H9 (cell line): ENCODE results near the gene DTX4. TPM values are rescaled to one million over a fixed set of nuclear protein-coding genes. Genes with fewer than 3 reads are reported as not detected.

Experiments
- DNase-seq: peaks from one replicate; pipeline ENCODE4 v3.0.0-alpha.2; 2017
- H2AFZ ChIP-seq: one replicate; pipeline ENCODE4 v1.6.1; 2013; ENCODE audit warnings: mild to moderate bottlenecking, low read length, control low read depth, moderate library complexity
- H2AK5ac ChIP-seq: 2 replicates; pipeline ENCODE4 v1.6.1; 2013; ENCODE audit warnings: low read length, control low read depth, mixed read lengths; ENCODE audit not compliant: insufficient read length
- H2BK120ac ChIP-seq: one replicate; pipeline ENCODE4 v1.6.1; 2013; ENCODE audit warnings: low read depth, mild to moderate bottlenecking, low read length, control low read depth, inconsistent platforms; ENCODE audit not compliant: poor library complexity, severe bottlenecking
- H2BK12ac ChIP-seq: 2 replicates; pipeline ENCODE4 v1.6.1; 2013; ENCODE audit warnings: low read length, control low read depth, mixed read lengths, low read depth; ENCODE audit not compliant: insufficient read length
- H2BK15ac ChIP-seq: 2 replicates; pipeline ENCODE4 v1.6.1; 2013; ENCODE audit warnings: low read depth, low read length, control low read depth
- H2BK20ac ChIP-seq: one replicate; pipeline ENCODE4 v1.6.1; 2013; ENCODE audit warnings: low read depth, mild to moderate bottlenecking, low read length, control low read depth, inconsistent platforms; ENCODE audit not compliant: poor library complexity, severe bottlenecking
- H2BK5ac ChIP-seq: 2 replicates; pipeline ENCODE4 v1.6.1; 2013; ENCODE audit warnings: low read length, control low read depth, mixed read lengths; ENCODE audit not compliant: insufficient read length
- H3K14ac ChIP-seq: 2 replicates; pipeline ENCODE4 v1.6.1; 2013; ENCODE audit warnings: low read length, control low read depth; ENCODE audit not compliant: insufficient read depth
- H3K18ac ChIP-seq: 2 replicates; pipeline ENCODE4 v1.6.1; 2013; ENCODE audit warnings: low read depth, mild to moderate bottlenecking, mixed read lengths, low read length, control low read depth; ENCODE audit not compliant: insufficient read length
- H3K23ac ChIP-seq: 2 replicates; pipeline ENCODE4 v1.6.1; 2013; ENCODE audit warnings: low read length, control low read depth, mixed read lengths, low read depth; ENCODE audit not compliant: insufficient read length
- H3K23me2 ChIP-seq: 2 replicates; pipeline ENCODE4 v1.6.1; 2013; ENCODE audit warnings: low read depth, mild to moderate bottlenecking, mixed read lengths, low read length, control low read depth; ENCODE audit not compliant: insufficient read length, poor library complexity, severe bottlenecking
- H3K27ac ChIP-seq: 2 replicates; pipeline ENCODE4 v1.5.1; 2013; ENCODE audit warnings: low read length, control low read depth, mixed read lengths, low read depth; ENCODE audit not compliant: insufficient read length
- H3K27me3 ChIP-seq: 2 replicates; pipeline ENCODE4 v1.6.1; 2013; ENCODE audit warnings: low read length, control low read depth, inconsistent platforms; ENCODE audit not compliant: insufficient read depth
- H3K4ac ChIP-seq: 2 replicates; pipeline ENCODE4 v1.6.1; 2013; ENCODE audit warnings: low read depth, mild to moderate bottlenecking, control low read depth, inconsistent platforms, low read length, moderate library complexity
- H3K4me1 ChIP-seq: 2 replicates; pipeline ENCODE4 v1.6.1; 2013; ENCODE audit warnings: low read length, control low read depth, inconsistent platforms; ENCODE audit not compliant: insufficient read depth
- H3K4me2 ChIP-seq: 2 replicates; pipeline ENCODE4 v1.6.1; 2013; ENCODE audit warnings: low read length, control low read depth, mixed read lengths; ENCODE audit not compliant: insufficient read length, insufficient read depth
- H3K56ac ChIP-seq: 2 replicates; pipeline ENCODE4 v1.6.1; 2013; ENCODE audit warnings: low read depth, mild to moderate bottlenecking, mixed read lengths, low read length, control low read depth; ENCODE audit not compliant: insufficient read length
- H3K79me1 ChIP-seq: 2 replicates; pipeline ENCODE4 v1.6.1; 2013; ENCODE audit warnings: low read depth, mild to moderate bottlenecking, moderate library complexity, low read length, control low read depth, inconsistent platforms; ENCODE audit not compliant: insufficient read depth, poor library complexity, severe bottlenecking
- H3K79me2 ChIP-seq: 2 replicates; pipeline ENCODE4 v1.6.1; 2013; ENCODE audit warnings: low read length, control low read depth, inconsistent platforms; ENCODE audit not compliant: insufficient read depth
- H3K9ac ChIP-seq: 2 replicates; pipeline ENCODE4 v1.6.1; 2013; ENCODE audit warnings: low read length, control low read depth, mixed read lengths; ENCODE audit not compliant: insufficient read length; ENCODE audit errors: extremely low read depth
- H3K9me3 ChIP-seq: one replicate; pipeline ENCODE4 v1.6.1; 2013; ENCODE audit warnings: low read depth, low read length, inconsistent platforms; ENCODE audit not compliant: control insufficient read depth
- H3T11ph ChIP-seq: one replicate; pipeline ENCODE4 v1.6.1; 2013; ENCODE audit warnings: mild to moderate bottlenecking, low read length, control low read depth, inconsistent platforms
- H4K20me1 ChIP-seq: one replicate; pipeline ENCODE4 v1.6.1; 2013; ENCODE audit not compliant: control insufficient read depth, insufficient read length, insufficient read depth
- H4K5ac ChIP-seq: 2 replicates; pipeline ENCODE4 v1.6.1; 2013; ENCODE audit warnings: low read depth, mild to moderate bottlenecking, mixed read lengths, low read length, control low read depth; ENCODE audit not compliant: insufficient read length
- H4K8ac ChIP-seq: replicated peaks from 2 replicates; pipeline ENCODE4 v1.6.1; 2013; ENCODE audit warnings: low read length, control low read depth, mixed read lengths, low read depth; ENCODE audit not compliant: insufficient read length
- H4K91ac ChIP-seq: 2 replicates; pipeline ENCODE4 v1.6.1; 2013; ENCODE audit warnings: low read depth, mild to moderate bottlenecking, moderate library complexity, mixed read lengths, low read length, control low read depth; ENCODE audit not compliant: insufficient read length
- H3K27ac Mint-ChIP-seq, 3 experiments: 2 replicates in 2 of 3; 3 replicates in 1 of 3; pipeline ENCODE4 v1.8.0; 2020 to 2021; ENCODE audit warnings: mixed read lengths in 3 of 3, mild to moderate bottlenecking in 1 of 3, moderate library complexity in 1 of 3
- H3K27me3 Mint-ChIP-seq: 2 replicates; pipeline ENCODE4 v1.8.0; 2021; ENCODE audit warnings: low read depth, mild to moderate bottlenecking, moderate library complexity, mixed read lengths
- H3K36me3 Mint-ChIP-seq, 3 experiments: 2 replicates in 2 of 3; 3 replicates in 1 of 3; pipeline ENCODE4 v1.8.0; 2020 to 2021; ENCODE audit warnings: low read depth in 3 of 3, mixed read lengths in 3 of 3; ENCODE audit not compliant: insufficient read depth in 1 of 3
- H3K4me1 Mint-ChIP-seq, 2 experiments: 2 replicates each; pipeline ENCODE4 v1.8.0; 2020; ENCODE audit warnings: mixed read lengths in 2 of 2
- H3K4me3 Mint-ChIP-seq, 2 experiments: 2 replicates in 1 of 2; 3 replicates in 1 of 2; pipeline ENCODE4 v1.8.0; 2020 to 2021; ENCODE audit warnings: mild to moderate bottlenecking in 2 of 2, mixed read lengths in 2 of 2, moderate library complexity in 1 of 2
- H3K9me3 Mint-ChIP-seq, 2 experiments: 2 replicates in 1 of 2; 3 replicates in 1 of 2; pipeline ENCODE4 v1.8.0; 2020; ENCODE audit warnings: mild to moderate bottlenecking in 2 of 2, mixed read lengths in 2 of 2, moderate library complexity in 1 of 2
- total RNA-seq: library from RNA; stranded (reverse); gene quantifications from 2 replicates; pipeline ENCODE4 v1.2.1, GENCODE V29; 2021
- TF ChIP-seq, protein P1 (sequence below): fragments of 200-600 bp; sonication (generic); conservative IDR thresholded peaks from 3 replicates; pipeline ENCODE4 v1.8.0; 2021; ENCODE audit warnings: antibody characterized with exemption, mild to moderate bottlenecking

DTX4 gene
- total RNA-seq, 1 experiment from 2014 or later: 13.0 TPM

DNA sequence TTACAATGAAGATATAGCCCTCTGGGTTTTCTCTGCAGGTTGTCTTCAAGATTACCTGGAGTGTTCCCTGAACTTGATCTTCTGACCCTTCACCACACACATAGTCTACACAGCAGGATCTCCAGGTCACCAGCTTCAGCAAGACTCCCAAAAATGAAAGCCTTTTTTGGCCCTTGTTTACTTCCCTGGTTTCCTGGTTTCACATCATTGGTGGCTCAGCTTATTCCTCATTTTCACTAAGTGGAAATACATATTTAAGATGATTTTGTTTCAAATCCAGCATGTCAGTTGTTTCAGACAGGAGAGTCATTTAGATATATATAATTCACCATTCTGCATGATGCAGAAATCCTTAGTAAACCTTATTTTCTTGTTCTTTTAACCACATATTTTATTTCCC is 82.4 kb downstream of the DTX4 start:
- no peak overlapping the region for H2BK12ac ChIP-seq
- no peaks in the 10 kb centered on the region for H3K9me3 ChIP-seq
- no peak overlapping the region for H2AK5ac ChIP-seq
- H3K79me1 ChIP-seq: no peaks in the 10 kb centered on the region
- H4K91ac ChIP-seq: no peak overlapping the region
- H3K27ac ChIP-seq: no peak overlapping the region
- H2AFZ ChIP-seq: no peak overlapping the region
- no peak overlapping the region for H2BK20ac ChIP-seq
- Mint-ChIP-seq H3K27me3 (peaks cover 1% of the 10 kb centered on the region; the same call in 1 of the 2 replicates), H3K4me1 (peaks cover 18 to 24% of the 10 kb centered on the region in 2 experiments), H3K4me3 (no peak overlapping the region), H3K9me3 (peaks cover 3 to 8% of the 10 kb centered on the region in 2 experiments; a peak in 3 of 5 replicates), H3K36me3 (no peaks in the 10 kb centered on the region), H3K27ac (no peak overlapping the region)
- no peaks in the 10 kb centered on the region for H3K23me2 ChIP-seq
- H3K4ac ChIP-seq: no peak overlapping the region
- no peak overlapping the region for H3K23ac ChIP-seq
- H4K20me1 ChIP-seq: no peaks in the 10 kb centered on the region
- no peak for DNase-seq
- no peaks in the 10 kb centered on the region; the same call in 1 of the 2 replicates for H3K27me3 ChIP-seq
- TF ChIP-seq, protein P1, sequence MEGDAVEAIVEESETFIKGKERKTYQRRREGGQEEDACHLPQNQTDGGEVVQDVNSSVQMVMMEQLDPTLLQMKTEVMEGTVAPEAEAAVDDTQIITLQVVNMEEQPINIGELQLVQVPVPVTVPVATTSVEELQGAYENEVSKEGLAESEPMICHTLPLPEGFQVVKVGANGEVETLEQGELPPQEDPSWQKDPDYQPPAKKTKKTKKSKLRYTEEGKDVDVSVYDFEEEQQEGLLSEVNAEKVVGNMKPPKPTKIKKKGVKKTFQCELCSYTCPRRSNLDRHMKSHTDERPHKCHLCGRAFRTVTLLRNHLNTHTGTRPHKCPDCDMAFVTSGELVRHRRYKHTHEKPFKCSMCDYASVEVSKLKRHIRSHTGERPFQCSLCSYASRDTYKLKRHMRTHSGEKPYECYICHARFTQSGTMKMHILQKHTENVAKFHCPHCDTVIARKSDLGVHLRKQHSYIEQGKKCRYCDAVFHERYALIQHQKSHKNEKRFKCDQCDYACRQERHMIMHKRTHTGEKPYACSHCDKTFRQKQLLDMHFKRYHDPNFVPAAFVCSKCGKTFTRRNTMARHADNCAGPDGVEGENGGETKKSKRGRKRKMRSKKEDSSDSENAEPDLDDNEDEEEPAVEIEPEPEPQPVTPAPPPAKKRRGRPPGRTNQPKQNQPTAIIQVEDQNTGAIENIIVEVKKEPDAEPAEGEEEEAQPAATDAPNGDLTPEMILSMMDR: no peak
- H3K14ac ChIP-seq: no peak overlapping the region
- no peak overlapping the region for H3K4me2 ChIP-seq
- no peaks in the 10 kb centered on the region for H3K79me2 ChIP-seq
- no peak overlapping the region for H3K18ac ChIP-seq
- H2BK15ac ChIP-seq: no peak overlapping the region
- no peak overlapping the region for H2BK120ac ChIP-seq
- H3K4me1 ChIP-seq: peaks cover 3% of the 10 kb centered on the region; the same call in 1 of the 2 replicates
- no peak overlapping the region for H3K56ac ChIP-seq
- no peak overlapping the region for H4K5ac ChIP-seq
- no peak overlapping the region for H2BK5ac ChIP-seq
- H4K8ac ChIP-seq: no peak overlapping the region
- H3K9ac ChIP-seq: no peak overlapping the region
- no peak overlapping the region for H3T11ph ChIP-seq
